ENCODE results near the gene HS6ST2. TPM values are rescaled to one million over a fixed set of nuclear protein-coding genes. Genes with fewer than 3 reads are reported as not detected.

The HS6ST2 gene
- total RNA-seq, 1 experiment from 2014 or later: not detected

- Histone ChIP-seq H3K79me2 (ENCODE audit: low read length) (no peaks in the 10 kb centered on the region), H3K4me3 (ENCODE audit: low read length) (no peak overlapping the region), H3K27me3 (ENCODE audit: low read length) (no peaks in the 10 kb centered on the region), H3K9me3 (ENCODE audit: low read length) (no peaks in the 10 kb centered on the region), H3K4me2 (ENCODE audit: low read depth, low read length, poor library complexity, severe bottlenecking) (no peak overlapping the region), H4K20me1 (ENCODE audit: insufficient read depth, low read depth, low read length) (no peaks in the 10 kb centered on the region), H3K9me2 (replicated peaks; ENCODE audit: insufficient read depth, low read length) (no peaks in the 10 kb centered on the region), H3K4me1 (ENCODE audit: low read length) (no peaks in the 10 kb centered on the region), H3K9ac (ENCODE audit: low read length) (no peak overlapping the region), H2AFZ (ENCODE audit: low read length) (no peak overlapping the region), H3K27ac (ENCODE audit: low read length) (no peak overlapping the region), H3K36me3 (ENCODE audit: insufficient read depth, low read length) (no peaks in the 10 kb centered on the region)
- no peak for DNase-seq
Observed at GRCh38 chrX:132737743-132738142, 220.7 kb downstream of the HS6ST2 start.

DNA sequence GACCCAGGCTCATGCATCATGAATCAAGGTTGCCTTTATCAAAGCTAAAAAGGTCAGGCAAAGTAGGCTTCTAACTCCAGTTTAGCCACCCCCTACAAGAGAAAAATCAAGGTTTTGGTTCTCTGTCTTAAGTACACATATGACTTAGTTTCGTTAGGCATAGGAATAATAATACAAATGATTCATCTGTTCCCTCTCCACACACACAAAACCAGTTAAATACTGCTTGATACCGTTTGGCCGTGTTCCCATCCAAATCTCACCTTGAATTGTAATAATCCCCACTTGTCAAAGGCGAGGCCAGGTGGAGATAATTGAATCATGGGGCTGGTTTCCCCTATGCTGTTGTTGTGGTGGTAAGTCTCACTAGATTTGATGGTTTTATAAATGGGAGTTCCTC lies 226.2 kb downstream of the HS6ST2 start:
- Histone ChIP-seq H3K9ac (ENCODE audit: low read length) (no peak overlapping the region), H2AFZ (ENCODE audit: low read length) (no peak overlapping the region), H3K4me2 (ENCODE audit: low read depth, low read length, poor library complexity, severe bottlenecking) (no peak overlapping the region), H3K36me3 (ENCODE audit: insufficient read depth, low read length) (no peaks in the 10 kb centered on the region), H4K20me1 (ENCODE audit: insufficient read depth, low read depth, low read length) (no peaks in the 10 kb centered on the region), H3K9me3 (ENCODE audit: low read length) (no peaks in the 10 kb centered on the region), H3K27me3 (ENCODE audit: low read length) (no peaks in the 10 kb centered on the region), H3K4me1 (ENCODE audit: low read length) (no peaks in the 10 kb centered on the region), H3K79me2 (ENCODE audit: low read length) (no peaks in the 10 kb centered on the region), H3K9me2 (replicated peaks; ENCODE audit: insufficient read depth, low read length) (no peaks in the 10 kb centered on the region), H3K4me3 (ENCODE audit: low read length) (no peak overlapping the region), H3K27ac (ENCODE audit: low read length) (no peak overlapping the region)
- DNase-seq: no peak

- H4K20me1 ChIP-seq (ENCODE audit: insufficient read depth, low read depth, low read length): no peaks in the 10 kb centered on the region
- H3K9me3 ChIP-seq (ENCODE audit: low read length): no peaks in the 10 kb centered on the region
- H3K4me3 ChIP-seq (ENCODE audit: low read length): no peak overlapping the region
- H3K27ac ChIP-seq (ENCODE audit: low read length): no peak overlapping the region
- no peaks in the 10 kb centered on the region for H3K9me2 ChIP-seq (replicated peaks; ENCODE audit: insufficient read depth, low read length)
- no peaks in the 10 kb centered on the region for H3K79me2 ChIP-seq (ENCODE audit: low read length)
- H3K4me2 ChIP-seq (ENCODE audit: low read depth, low read length, poor library complexity, severe bottlenecking): no peak overlapping the region
- DNase-seq: no peak
- H3K4me1 ChIP-seq (ENCODE audit: low read length): no peaks in the 10 kb centered on the region
- no peak overlapping the region for H2AFZ ChIP-seq (ENCODE audit: low read length)
- no peaks in the 10 kb centered on the region for H3K36me3 ChIP-seq (ENCODE audit: insufficient read depth, low read length)
- H3K27me3 ChIP-seq (ENCODE audit: low read length): no peaks in the 10 kb centered on the region
- no peak overlapping the region for H3K9ac ChIP-seq (ENCODE audit: low read length)
Observed at GRCh38 chrX:132730726-132731125, 227.7 kb downstream of the HS6ST2 start.

- H3K9me3 ChIP-seq (ENCODE audit: low read length): no peaks in the 10 kb centered on the region
- no peaks in the 10 kb centered on the region for H4K20me1 ChIP-seq (ENCODE audit: insufficient read depth, low read depth, low read length)
- no peaks in the 10 kb centered on the region for H3K9me2 ChIP-seq (replicated peaks; ENCODE audit: insufficient read depth, low read length)
- no peak overlapping the region for H3K27ac ChIP-seq (ENCODE audit: low read length)
- no peaks in the 10 kb centered on the region for H3K36me3 ChIP-seq (ENCODE audit: insufficient read depth, low read length)
- H3K4me2 ChIP-seq (ENCODE audit: low read depth, low read length, poor library complexity, severe bottlenecking): no peak overlapping the region
- H3K4me3 ChIP-seq (ENCODE audit: low read length): no peak overlapping the region
- DNase-seq: no peak
- H2AFZ ChIP-seq (ENCODE audit: low read length): no peak overlapping the region
- no peak overlapping the region for H3K9ac ChIP-seq (ENCODE audit: low read length)
- H3K4me1 ChIP-seq (ENCODE audit: low read length): no peaks in the 10 kb centered on the region
- no peaks in the 10 kb centered on the region for H3K27me3 ChIP-seq (ENCODE audit: low read length)
- H3K79me2 ChIP-seq (ENCODE audit: low read length): no peaks in the 10 kb centered on the region
Observed at GRCh38 chrX:132730266-132730665, 228.2 kb downstream of the HS6ST2 start.

DNA sequence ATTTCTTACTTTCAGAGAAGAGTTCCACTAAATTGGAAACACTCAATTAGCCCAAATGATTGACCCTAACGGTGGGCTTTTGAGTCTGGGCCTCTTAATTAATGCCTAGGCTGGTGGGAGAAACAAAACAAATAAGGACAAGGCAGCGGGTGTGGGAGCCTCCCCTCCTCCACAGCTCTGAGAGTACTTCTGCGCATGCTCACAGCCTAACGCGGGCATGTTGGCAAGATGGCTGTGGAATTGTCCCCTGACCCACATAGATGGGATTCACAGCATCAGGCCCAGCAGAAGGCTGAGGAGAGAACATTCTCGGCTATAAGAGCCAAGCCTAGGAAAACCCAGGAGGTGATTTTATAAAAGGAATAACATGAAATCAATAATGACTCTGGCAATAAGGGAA lies 230.1 kb downstream of the HS6ST2 start:
- Histone ChIP-seq H3K27ac (ENCODE audit: low read length) (no peak overlapping the region), H2AFZ (ENCODE audit: low read length) (no peak overlapping the region), H3K9me2 (replicated peaks; ENCODE audit: insufficient read depth, low read length) (no peaks in the 10 kb centered on the region), H3K4me2 (ENCODE audit: low read depth, low read length, poor library complexity, severe bottlenecking) (no peak overlapping the region), H3K36me3 (ENCODE audit: insufficient read depth, low read length) (no peaks in the 10 kb centered on the region), H3K4me3 (ENCODE audit: low read length) (no peak overlapping the region), H3K4me1 (ENCODE audit: low read length) (no peaks in the 10 kb centered on the region), H3K9ac (ENCODE audit: low read length) (no peak overlapping the region), H3K79me2 (ENCODE audit: low read length) (no peaks in the 10 kb centered on the region), H3K27me3 (ENCODE audit: low read length) (no peaks in the 10 kb centered on the region), H4K20me1 (ENCODE audit: insufficient read depth, low read depth, low read length) (no peaks in the 10 kb centered on the region), H3K9me3 (ENCODE audit: low read length) (no peaks in the 10 kb centered on the region)
- DNase-seq: no peak

DNA sequence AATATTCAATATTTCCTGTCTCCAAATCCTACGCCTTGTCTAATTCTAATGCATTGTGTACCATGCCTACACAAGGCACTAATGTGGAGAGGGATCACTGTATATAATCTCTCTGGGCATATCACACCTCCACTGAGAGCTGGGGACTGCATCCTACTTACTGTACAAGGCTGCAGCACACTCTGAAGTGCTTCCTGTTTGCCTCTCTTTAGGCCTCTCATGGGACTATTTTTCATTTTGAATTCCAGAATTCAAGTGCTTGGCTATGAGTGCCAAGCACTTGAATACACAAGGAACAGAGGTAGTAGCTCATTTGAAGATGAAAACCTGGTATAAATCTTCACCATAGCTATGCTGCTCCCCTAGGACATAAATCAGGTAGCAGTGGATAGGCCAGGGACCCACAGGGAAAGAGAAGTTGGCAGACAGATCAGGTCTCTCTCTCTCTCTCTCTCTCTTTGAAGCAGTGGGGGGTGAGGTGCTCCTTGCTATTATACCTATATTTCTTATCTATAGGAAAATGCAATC lies 239.9 kb downstream of the HS6ST2 start:
- Histone ChIP-seq H3K9ac (ENCODE audit: low read length) (no peak overlapping the region), H3K27me3 (ENCODE audit: low read length) (no peaks in the 10 kb centered on the region), H3K4me3 (ENCODE audit: low read length) (no peak overlapping the region), H3K79me2 (ENCODE audit: low read length) (no peaks in the 10 kb centered on the region), H3K36me3 (ENCODE audit: insufficient read depth, low read length) (no peaks in the 10 kb centered on the region), H3K4me1 (ENCODE audit: low read length) (no peaks in the 10 kb centered on the region), H3K9me2 (replicated peaks; ENCODE audit: insufficient read depth, low read length) (no peaks in the 10 kb centered on the region), H2AFZ (ENCODE audit: low read length) (no peak overlapping the region), H3K27ac (ENCODE audit: low read length) (no peak overlapping the region), H3K9me3 (ENCODE audit: low read length) (no peaks in the 10 kb centered on the region), H3K4me2 (ENCODE audit: low read depth, low read length, poor library complexity, severe bottlenecking) (no peak overlapping the region), H4K20me1 (ENCODE audit: insufficient read depth, low read depth, low read length) (no peaks in the 10 kb centered on the region)
- DNase-seq: no peak

DNA sequence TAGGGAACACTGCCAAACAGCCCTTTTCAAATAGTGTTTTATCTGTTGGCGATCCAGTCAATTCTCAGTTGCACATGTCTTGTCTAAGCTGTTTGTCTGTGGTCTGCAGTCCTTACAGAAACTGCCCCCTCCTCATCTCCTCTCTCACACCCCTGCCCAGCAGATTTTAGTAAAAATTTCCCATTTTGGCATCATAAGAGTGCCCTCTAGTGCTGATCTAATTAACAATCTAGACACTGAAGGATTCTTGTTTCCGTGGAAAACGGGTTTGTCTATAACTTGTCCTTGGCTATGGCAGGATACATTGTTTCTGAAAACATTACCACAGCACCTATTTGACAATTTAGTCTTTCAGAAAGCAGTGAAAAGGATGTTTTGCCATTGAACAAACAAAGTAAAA lies 242.4 kb downstream of the HS6ST2 start:
- Histone ChIP-seq H3K4me2 (ENCODE audit: low read depth, low read length, poor library complexity, severe bottlenecking) (no peak overlapping the region), H3K4me1 (ENCODE audit: low read length) (no peaks in the 10 kb centered on the region), H3K36me3 (ENCODE audit: insufficient read depth, low read length) (no peaks in the 10 kb centered on the region), H2AFZ (ENCODE audit: low read length) (no peak overlapping the region), H3K27me3 (ENCODE audit: low read length) (no peaks in the 10 kb centered on the region), H3K79me2 (ENCODE audit: low read length) (no peaks in the 10 kb centered on the region), H3K27ac (ENCODE audit: low read length) (no peak overlapping the region), H3K4me3 (ENCODE audit: low read length) (no peak overlapping the region), H3K9ac (ENCODE audit: low read length) (no peak overlapping the region), H3K9me3 (ENCODE audit: low read length) (no peaks in the 10 kb centered on the region), H4K20me1 (ENCODE audit: insufficient read depth, low read depth, low read length) (no peaks in the 10 kb centered on the region), H3K9me2 (replicated peaks; ENCODE audit: insufficient read depth, low read length) (no peaks in the 10 kb centered on the region)
- DNase-seq: no peak

- Histone ChIP-seq H3K9me3 (ENCODE audit: low read length) (no peaks in the 10 kb centered on the region), H3K4me3 (ENCODE audit: low read length) (no peak overlapping the region), H3K27ac (ENCODE audit: low read length) (no peak overlapping the region), H3K4me2 (ENCODE audit: low read depth, low read length, poor library complexity, severe bottlenecking) (no peak overlapping the region), H3K27me3 (ENCODE audit: low read length) (no peaks in the 10 kb centered on the region), H4K20me1 (ENCODE audit: insufficient read depth, low read depth, low read length) (no peaks in the 10 kb centered on the region), H3K36me3 (ENCODE audit: insufficient read depth, low read length) (no peaks in the 10 kb centered on the region), H2AFZ (ENCODE audit: low read length) (no peak overlapping the region), H3K9me2 (replicated peaks; ENCODE audit: insufficient read depth, low read length) (no peaks in the 10 kb centered on the region), H3K9ac (ENCODE audit: low read length) (no peak overlapping the region), H3K4me1 (ENCODE audit: low read length) (no peaks in the 10 kb centered on the region), H3K79me2 (ENCODE audit: low read length) (no peaks in the 10 kb centered on the region)
- DNase-seq: no peak
Observed at GRCh38 chrX:132714913-132715312, 243.5 kb downstream of the HS6ST2 start.

- Histone ChIP-seq H2AFZ (ENCODE audit: low read length) (no peak overlapping the region), H3K79me2 (ENCODE audit: low read length) (no peaks in the 10 kb centered on the region), H3K27me3 (ENCODE audit: low read length) (no peaks in the 10 kb centered on the region), H4K20me1 (ENCODE audit: insufficient read depth, low read depth, low read length) (no peaks in the 10 kb centered on the region), H3K9me3 (ENCODE audit: low read length) (no peaks in the 10 kb centered on the region), H3K4me3 (ENCODE audit: low read length) (no peak overlapping the region), H3K4me1 (ENCODE audit: low read length) (no peaks in the 10 kb centered on the region), H3K36me3 (ENCODE audit: insufficient read depth, low read length) (no peaks in the 10 kb centered on the region), H3K9ac (ENCODE audit: low read length) (no peak overlapping the region), H3K4me2 (ENCODE audit: low read depth, low read length, poor library complexity, severe bottlenecking) (no peak overlapping the region), H3K9me2 (replicated peaks; ENCODE audit: insufficient read depth, low read length) (no peaks in the 10 kb centered on the region), H3K27ac (ENCODE audit: low read length) (no peak overlapping the region)
- DNase-seq: no peak
Observed at GRCh38 chrX:132712350-132712749, 246.1 kb downstream of the HS6ST2 start.
